ENCODE measurements around the gene SPIRE2. TPM values are rescaled to one million over a fixed set of nuclear protein-coding genes. Genes with fewer than 3 reads are reported as not detected.

SPIRE2 gene
- total and polyA plus RNA-seq, 2 of the 4 experiments (the other 2 are of a cell fraction) = 0.72 to 1.9 TPM

- H3K9ac ChIP-seq (ENCODE audit: low read depth, low read length) = no peak overlapping the region
Observed at GRCh38 chr16:89899879-89900481, 71.7 kb downstream of the SPIRE2 start.

More at GRCh38 chr16:89899879-89900481, 71.7 kb downstream of the SPIRE2 start:
- TF ChIP-seq RCOR1 (IDR thresholded peaks at IDR 0.05; ENCODE audit: insufficient replicate concordance, low read length) (no peak), CEBPB (IDR thresholded peaks at IDR 0.05; ENCODE audit: low read depth, low read length) (no peak), POLR2A (IDR thresholded peaks at IDR 0.05; ENCODE audit: low read depth, low read length) (no peak), BHLHE40 (IDR thresholded peaks at IDR 0.05; ENCODE audit: low read depth, low read length) (no peak), MAZ (IDR thresholded peaks at IDR 0.05; ENCODE audit: borderline replicate concordance, low read depth, low read length) (no peak), CTCF (conservative IDR thresholded peaks at IDR 0.05; ENCODE audit: low read depth, low read length) (no peak), NFE2L2 (IDR thresholded peaks at IDR 0.05; ENCODE audit: low read depth, low read length) (no peak), CHD1 (IDR thresholded peaks at IDR 0.05; ENCODE audit: low read depth, low read length) (no peak), FOS (IDR thresholded peaks at IDR 0.05; ENCODE audit: low read depth, low read length) (no peak), ELK1 (IDR thresholded peaks at IDR 0.05; ENCODE audit: borderline replicate concordance, low read depth, low read length) (no peak), SMC3 (IDR thresholded peaks at IDR 0.05; ENCODE audit: low read depth, low read length) (no peak), USF2 (IDR thresholded peaks at IDR 0.05; ENCODE audit: low read depth, low read length) (no peak), MAFK (IDR thresholded peaks at IDR 0.05; ENCODE audit: low read depth, low read length) (no peak), MXI1 (IDR thresholded peaks at IDR 0.05; ENCODE audit: borderline replicate concordance, low read depth, low read length) (no peak), RAD21 (IDR thresholded peaks at IDR 0.05; ENCODE audit: low read length) (no peak), RFX5 (IDR thresholded peaks at IDR 0.05; ENCODE audit: low read depth, low read length) (no peak)
- Histone ChIP-seq H3K18ac (ENCODE audit: low read depth, low read length) (no peak overlapping the region), H3K27ac (ENCODE audit: insufficient read depth, low read length) (no peak overlapping the region), H3K4me3 (ENCODE audit: insufficient read depth, low read depth, low read length) (no peak overlapping the region), H2AFZ (replicated peaks; ENCODE audit: low read length, poor library complexity) (no peak overlapping the region), H4K91ac (ENCODE audit: insufficient read depth, low read depth, low read length) (no peak overlapping the region), H3K4ac (ENCODE audit: low read depth, low read length) (no peak overlapping the region), H2BK5ac (ENCODE audit: low read depth, low read length, poor library complexity, severe bottlenecking) (no peak overlapping the region), H3K9me3 (ENCODE audit: control insufficient read depth, insufficient read depth, low read length) (no peaks in the 10 kb centered on the region), H2AK5ac (ENCODE audit: low read depth, low read length) (no peak overlapping the region), H4K5ac (ENCODE audit: low read depth, low read length) (no peak overlapping the region), H3K27me3 (ENCODE audit: control insufficient read depth, insufficient read depth, low read length) (no peaks in the 10 kb centered on the region), H3K56ac (ENCODE audit: extremely low read depth, insufficient read depth, low read length) (no peak overlapping the region), H2BK15ac (ENCODE audit: low read depth, low read length) (no peak overlapping the region), H2AK9ac (replicated peaks; ENCODE audit: low read depth, low read length, poor library complexity) (no peak overlapping the region), H3K23ac (ENCODE audit: low read depth, low read length) (no peak overlapping the region), H3K79me1 (ENCODE audit: low read depth in 1 of 2, low read length in 2 of 2) (peaks cover 8 to 32% of the 10 kb centered on the region in 2 experiments), H2BK20ac (ENCODE audit: low read depth, low read length) (no peak overlapping the region), H3K4me1 (ENCODE audit: control insufficient read depth, insufficient read depth, low read length) (no peaks in the 10 kb centered on the region), H3K9me1 (ENCODE audit: insufficient read depth, low read length) (peaks cover 4% of the 10 kb centered on the region), H3K14ac (replicated peaks; ENCODE audit: low read depth, low read length) (no peak overlapping the region), H2BK120ac (ENCODE audit: low read depth, low read length) (no peak overlapping the region), H3K4me2 (ENCODE audit: low read depth, low read length) (no peak overlapping the region), H4K8ac (ENCODE audit: low read depth in 2 of 2, low read length in 2 of 2) (no peak overlapping the region), H3K36me3 (ENCODE audit: control insufficient read depth, insufficient read depth, low read length) (peaks cover 69% of the 10 kb centered on the region), H4K20me1 (ENCODE audit: insufficient read depth, low read length) (peaks cover 13% of the 10 kb centered on the region)
- dilution Hi-C loops (cut with HindIII; ENCODE audit: low sequenced_read_pairs, unreplicated experiment) = no loop called here
- BruUV-seq (replicated peaks) = no TSS peak
- POLR2A ChIA-PET (ENCODE audit: unreplicated experiment) = no interaction called here
- ATAC-seq (ENCODE audit: low read depth) (peak; percentile 22), DNase-seq (no peak)
- 97% methylated on average over 15 of the region's 20 CpGs; no CpG with 5 or more reads in 1 of the 2 experiments for WGBS, 2 experiments (ENCODE audit: extremely low coverage in 2 of 2, insufficient read length in 1 of 2)
- in situ Hi-C loops (cut with MboI; ENCODE audit: low sequenced_read_pairs) = no loop called here
- intact Hi-C loops (cut with micrococcal nuclease) = no loop called here
- CTCF ChIA-PET = no interaction called here

Data from IMR-90 (cell line).